Raji (cell line): ENCODE data around the gene PCID2.

Source experiments
- POLR2A ChIP-seq: IDR thresholded peaks from 2 replicates; pipeline ENCODE4 v1.6.1; 2011; ENCODE audit warnings: low read depth, low read length, control low read depth; ENCODE audit not compliant: insufficient read depth

The PCID2 gene

DNA sequence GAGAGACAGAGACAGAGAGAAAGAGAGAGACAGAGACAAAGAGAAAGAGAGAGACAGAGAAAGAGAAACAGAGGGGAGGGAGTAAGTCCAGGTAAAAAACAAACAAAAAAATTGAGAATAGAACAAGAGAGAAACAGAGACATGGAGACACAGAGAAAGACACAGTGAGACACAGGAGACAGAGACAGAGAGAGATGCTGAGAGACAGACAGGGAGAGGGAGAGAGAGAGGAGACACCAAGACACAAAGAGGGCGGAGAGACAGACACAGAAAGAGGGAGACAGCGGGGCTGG is 55.8 kb downstream of the PCID2 start:
- TF ChIP-seq POLR2A, result no peak

DNA sequence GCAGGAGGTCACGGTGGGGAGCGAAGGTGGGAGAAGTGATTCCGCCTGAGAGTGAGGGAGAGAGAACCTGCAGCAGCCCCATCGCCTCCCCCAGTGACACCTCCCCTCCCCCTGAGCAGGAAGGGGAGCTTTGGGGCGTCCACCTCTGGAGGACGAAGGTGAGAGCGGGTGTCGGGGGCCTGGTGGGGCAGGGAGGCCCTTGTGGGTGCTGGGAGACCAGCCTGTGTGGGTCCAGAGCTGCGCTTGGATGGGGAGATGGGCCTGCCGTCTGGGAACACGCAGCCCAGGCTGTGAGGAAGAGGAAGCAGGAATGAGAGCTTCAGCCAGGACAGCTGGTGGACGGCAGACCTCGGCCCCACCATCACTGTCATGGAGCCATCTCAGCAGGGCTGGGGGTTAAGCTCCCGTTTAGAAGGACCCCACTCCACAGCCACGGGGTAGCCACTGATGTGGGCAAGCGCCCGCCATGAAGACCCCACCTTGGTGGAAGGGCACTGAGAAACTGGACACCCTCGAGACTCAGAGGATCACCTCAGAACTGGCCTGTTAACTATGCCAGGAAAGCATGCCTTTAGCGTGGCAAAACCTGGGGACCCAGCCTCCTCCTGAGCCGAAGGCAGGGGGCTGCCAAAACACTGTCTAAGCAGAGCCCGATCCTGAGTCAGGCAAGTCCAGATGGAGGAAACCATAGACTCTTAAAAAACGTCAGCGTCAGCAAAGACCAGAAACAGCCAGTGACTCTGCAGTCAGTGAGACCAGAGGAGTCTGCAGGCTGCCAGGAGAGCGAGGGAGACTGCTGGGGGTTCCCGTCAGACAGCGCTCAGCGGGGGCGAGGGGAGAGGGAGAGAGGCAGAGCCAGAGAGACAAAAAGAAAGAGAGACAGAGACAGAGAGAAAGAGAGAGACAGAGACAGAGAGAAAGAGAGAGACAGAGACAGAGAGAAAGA is 56.5 kb downstream of the PCID2 start:
- TF ChIP-seq POLR2A, result no peak

DNA sequence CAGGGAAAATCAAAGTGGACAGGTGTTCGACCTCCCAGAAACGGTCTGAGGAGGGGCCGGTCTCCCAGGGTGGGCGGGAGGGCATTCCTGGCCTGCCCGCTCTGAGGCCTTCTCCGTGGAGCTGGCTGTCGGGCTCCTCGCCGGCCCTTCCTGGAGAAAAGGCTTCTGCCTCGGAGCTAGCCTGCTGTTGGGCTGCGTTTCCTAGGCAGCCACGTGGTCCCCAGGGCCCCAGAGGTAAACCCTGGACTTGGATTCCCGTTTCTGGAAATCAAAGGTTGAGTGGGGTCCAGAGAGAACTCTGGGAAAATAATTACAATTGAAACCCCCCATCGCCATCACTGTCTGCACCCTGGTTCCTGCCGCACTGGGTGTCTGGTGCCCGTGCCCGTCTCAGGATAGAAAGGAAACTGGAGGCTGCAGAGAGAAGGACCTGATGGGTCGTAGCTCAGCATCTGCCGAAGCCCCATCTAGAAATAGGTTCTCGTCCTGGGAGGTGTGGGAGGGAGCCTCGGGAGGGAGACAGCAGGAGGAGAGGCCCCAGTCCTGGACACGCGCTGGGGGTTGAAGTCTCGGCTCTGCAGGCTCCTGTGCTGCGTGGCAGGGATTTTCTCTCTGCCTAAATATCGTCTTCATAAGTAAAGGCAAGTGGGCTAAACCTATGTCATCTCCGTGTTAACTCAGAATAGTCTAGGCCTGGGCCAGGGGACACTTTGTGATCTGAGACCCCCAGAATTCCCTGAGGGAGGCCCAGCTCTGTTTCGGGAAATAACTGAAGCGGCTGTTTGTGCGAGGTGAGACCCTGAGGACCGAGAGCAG is 57.7 kb downstream of the PCID2 start:
- no peak for TF ChIP-seq POLR2A

DNA sequence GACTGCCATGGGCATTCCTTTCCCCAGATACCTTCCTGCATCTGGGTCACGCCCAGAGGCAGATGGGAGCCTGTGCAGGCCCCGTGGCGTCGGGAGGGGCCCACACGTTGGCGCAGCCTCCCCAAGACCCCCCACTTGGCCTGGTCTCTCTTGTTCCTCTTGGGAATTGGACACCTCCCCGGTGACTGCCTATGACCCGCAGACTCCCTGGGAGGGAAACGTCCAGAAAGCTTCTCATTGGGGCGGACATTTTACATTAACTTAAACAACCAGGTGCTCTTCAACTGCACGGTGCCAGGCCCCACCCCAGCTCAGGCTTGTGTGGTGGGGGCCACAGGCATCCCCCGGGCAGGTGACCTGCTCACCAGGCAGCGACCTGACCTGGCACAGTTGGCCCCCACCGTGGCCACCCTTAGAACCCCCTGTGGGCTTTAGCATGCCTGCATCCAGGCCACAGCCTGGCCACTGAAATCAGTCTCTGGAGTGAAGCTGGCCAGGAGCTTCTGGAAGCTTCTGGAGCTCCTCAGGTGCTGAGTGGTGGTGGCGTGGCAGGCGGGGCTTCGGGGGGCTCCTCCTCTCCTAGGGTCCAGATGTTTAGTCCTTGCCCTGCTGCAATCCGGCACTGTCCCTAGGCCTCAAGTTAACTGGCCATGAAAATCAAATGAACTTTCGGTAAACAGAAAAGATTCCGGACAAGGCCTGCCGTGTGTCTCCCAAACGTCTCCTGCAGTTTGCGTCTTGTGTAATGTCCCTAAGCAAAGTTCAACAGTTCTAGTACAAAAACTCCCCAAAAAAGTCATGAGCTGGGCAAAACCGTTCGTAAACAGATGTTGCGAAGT is 58.5 kb downstream of the PCID2 start:
- no peak for TF ChIP-seq POLR2A

DNA sequence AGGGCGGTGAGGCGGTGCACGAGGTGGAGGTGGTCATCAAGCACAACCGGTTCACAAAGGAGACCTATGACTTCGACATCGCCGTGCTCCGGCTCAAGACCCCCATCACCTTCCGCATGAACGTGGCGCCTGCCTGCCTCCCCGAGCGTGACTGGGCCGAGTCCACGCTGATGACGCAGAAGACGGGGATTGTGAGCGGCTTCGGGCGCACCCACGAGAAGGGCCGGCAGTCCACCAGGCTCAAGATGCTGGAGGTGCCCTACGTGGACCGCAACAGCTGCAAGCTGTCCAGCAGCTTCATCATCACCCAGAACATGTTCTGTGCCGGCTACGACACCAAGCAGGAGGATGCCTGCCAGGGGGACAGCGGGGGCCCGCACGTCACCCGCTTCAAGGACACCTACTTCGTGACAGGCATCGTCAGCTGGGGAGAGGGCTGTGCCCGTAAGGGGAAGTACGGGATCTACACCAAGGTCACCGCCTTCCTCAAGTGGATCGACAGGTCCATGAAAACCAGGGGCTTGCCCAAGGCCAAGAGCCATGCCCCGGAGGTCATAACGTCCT is 59.4 kb downstream of the PCID2 start:
- no peak for TF ChIP-seq POLR2A

DNA sequence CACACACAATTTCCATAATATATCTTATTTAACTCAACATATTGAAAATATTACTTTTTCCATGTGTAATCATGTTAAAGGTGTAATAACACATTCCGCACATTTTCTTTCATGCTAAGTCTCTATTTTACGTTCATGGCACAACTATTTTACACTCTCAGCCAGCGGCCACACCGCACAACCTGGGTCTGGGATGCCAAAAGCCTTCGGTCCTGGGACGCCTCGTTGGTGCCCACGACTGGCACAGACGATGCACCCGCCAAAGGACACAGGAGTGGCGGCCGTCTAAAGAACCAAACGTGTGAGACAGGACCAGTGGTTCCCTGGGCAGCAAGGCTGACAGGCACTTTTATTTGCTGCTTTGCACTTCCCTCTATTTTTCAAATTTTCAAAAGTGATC is 60.1 kb downstream of the PCID2 start:
- no peak for TF ChIP-seq POLR2A

DNA sequence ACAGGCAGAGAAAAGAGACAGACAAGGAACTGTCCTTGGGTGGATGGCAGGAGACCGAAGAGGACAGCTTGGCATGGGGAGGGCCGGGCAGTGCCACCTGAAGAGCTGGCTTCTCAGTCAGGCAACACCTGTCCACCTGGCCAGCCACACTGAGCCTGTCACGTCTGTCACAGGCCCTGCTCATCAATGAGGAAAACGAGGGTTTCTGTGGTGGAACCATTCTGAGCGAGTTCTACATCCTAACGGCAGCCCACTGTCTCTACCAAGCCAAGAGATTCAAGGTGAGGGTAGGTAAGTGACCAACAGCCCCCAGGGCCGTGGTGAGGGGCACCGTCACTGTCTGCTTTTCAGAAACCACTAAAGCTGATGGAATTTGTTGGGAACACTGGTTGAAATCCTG is 61.3 kb downstream of the PCID2 start:
- no peak for TF ChIP-seq POLR2A

DNA sequence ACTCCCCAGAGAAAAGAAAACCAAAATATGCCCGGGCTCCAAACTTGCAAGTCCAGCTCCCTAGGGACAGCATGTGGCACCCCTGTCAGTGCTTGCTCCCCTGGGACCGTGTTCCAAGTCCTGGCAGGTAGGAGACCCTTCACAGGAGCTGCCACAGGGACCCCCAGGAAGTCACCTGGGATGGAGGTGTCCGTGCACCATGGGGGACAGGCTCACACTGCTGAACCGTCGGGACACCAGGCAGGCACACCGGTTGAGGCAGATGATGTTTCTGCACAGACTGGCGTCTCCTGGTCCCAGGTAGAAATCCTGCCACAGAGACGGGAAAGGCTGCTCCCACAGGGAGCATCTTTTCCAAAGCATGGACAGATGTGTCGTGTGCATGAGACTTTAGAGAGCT is 61.7 kb downstream of the PCID2 start:
- TF ChIP-seq POLR2A, result no peak

DNA sequence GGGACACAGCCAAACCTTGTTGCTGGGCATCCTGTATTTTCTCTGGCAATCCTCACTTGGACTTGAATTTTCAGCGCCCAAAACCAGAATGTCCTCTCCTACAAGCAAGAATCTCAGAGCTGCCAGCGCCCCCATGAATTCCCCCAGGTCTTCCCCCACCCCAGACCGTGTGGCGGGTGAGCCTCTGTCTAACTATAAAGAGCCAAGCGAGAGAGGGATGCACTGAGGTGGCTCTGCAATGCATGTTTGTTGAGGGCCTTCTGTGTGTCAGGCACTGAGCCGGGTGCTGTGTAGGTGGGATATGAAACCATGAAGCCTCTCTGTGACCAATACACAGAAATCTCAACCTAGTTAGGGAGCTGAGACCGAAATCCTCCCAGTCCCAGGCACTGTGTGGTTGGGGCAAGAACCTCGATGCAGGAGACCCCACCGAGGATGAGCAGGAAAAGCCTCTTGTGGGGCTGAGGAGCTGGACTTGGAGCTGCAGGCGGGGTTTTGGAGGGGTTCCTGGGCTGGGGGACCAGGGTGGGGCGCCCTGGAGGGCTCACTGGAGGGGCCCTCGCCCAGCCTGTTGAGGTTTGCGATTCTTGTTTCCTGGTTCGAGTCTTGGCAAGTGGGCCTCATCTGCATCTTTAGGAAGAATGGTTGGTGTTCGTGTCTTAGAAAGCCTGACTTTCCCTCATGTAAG is 62.4 kb downstream of the PCID2 start:
- TF ChIP-seq POLR2A, result no peak

DNA sequence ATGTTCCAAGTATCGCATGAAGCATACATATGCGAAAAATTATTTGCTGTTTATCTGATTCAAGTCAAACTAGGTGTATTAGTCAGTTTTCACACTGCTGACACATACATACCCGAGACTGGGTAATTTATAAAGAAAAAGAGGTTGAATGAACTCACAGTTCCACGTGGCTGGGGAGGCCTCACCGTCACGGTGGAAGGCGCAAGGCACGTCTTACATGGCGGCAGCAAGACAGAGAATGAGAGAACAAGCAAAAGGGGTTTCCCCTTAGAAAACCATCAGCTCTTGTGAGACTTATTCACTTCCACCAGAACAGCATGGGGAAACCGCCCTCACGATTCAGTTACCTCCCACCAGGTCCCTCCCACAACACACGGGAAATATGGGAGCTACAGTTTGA is 63.0 kb downstream of the PCID2 start:
- TF ChIP-seq POLR2A, result no peak

DNA sequence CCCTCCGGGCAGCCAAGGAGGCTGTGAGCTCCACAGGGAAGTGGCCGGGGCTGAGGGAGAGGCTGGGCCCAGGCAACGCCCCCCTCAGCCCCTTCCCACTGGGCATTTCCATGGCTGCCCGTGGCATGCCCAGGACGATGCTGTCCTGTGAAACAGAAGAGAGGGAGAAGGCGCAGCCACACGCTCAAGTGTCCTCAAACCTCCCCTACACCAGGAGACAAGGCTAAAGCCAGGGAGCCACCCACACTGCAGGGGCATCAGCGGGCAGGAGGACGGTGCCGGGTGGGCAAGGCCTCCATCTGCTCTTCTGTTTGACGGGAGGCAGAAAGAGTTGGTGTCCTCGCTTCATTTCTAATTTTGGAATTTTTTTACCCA is 64.2 kb downstream of the PCID2 start:
- TF ChIP-seq POLR2A, result no peak

DNA sequence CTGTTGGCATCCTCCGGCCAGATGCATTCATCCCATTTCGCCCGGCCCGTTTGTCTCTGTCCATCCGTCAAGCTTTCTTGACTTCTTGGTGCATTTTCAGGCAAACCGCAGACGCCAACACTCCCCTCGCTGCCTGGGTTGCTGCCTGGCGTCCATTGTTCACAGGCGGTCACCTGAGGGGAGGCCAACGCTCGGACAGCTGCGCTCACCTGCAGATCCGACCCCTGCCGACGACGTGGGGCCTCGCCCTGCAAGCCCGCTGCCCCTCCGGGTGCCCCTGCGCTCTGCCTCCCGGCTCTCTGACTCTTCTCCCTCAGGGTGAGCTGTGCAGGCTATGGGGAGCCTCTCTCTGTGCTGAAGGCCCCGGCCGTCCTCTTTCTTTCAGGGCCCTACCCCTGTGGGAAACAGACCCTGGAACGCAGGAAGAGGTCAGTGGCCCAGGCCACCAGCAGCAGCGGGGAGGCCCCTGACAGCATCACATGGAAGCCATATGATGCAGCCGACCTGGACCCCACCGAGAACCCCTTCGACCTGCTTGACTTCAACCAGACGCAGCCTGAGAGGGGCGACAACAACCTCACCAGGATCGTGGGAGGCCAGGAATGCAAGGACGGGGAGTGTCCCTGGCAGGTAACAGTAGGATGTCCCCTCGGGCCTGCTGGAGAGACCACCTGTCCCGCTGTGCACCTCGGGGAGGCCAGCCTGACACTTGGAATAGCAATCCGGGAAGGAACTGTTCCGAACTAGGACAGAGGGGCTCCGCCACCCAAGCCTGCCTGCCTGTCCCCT is 64.8 kb downstream of the PCID2 start:
- no peak for TF ChIP-seq POLR2A

DNA sequence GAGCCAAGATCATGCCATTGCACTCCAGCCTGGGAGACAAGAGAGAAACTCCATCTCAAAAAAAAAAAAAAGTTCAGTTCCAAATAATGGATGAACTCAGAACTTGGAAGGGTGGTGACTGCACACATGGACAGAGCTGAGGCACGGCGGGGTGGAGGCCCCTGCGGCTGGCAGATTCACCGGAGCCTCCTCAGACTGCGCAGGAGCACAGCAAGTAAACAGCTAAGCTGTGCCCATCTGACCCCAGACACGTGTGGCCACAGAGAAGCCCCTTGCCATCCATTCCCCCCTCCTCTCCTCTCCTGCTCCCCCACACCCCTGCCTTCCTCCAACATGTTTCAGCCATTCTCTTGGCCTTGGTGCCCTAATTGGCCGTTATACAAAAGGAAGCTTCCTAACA is 65.6 kb downstream of the PCID2 start:
- TF ChIP-seq POLR2A, result no peak

DNA sequence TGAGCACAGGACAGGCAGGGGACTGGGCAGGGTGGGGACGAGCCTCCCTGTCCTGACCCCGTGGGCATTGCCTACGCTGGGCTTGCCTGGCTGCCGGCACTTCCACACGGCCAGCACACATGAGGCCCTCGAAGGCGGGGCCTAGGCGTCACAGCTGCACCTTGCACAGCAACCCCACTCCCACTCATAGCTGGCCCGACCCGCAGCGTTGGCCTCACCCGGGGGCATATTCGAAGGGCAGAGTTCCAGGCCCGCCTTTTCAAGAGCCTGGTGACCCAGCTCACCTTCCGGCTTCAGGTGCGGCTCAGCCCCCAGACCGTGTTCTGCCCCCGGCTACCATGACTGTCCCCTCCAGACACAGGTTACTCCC is 66.9 kb downstream of the PCID2 start:
- TF ChIP-seq POLR2A, result no peak
